Naive B cell (primary cell): ENCODE measurements around the gene CDC42EP3. TPM values are rescaled to one million over a fixed set of nuclear protein-coding genes. Genes with fewer than 3 reads are reported as not detected.

ENCODE experiments used
- ATAC-seq, 2 donors: fragments of 150-1000 bp; cut with Tn5 transposase; 2 replicates each; pipeline ENCODE4 v1.10.0; 2021; ENCODE audit warnings: low read depth in 2 of 2, mild to moderate bottlenecking in 2 of 2, moderate library complexity in 2 of 2
- DNase-seq: peaks from one replicate; pipeline ENCODE4 v3.0.0; 2022
- H3K27ac Mint-ChIP-seq, 6 donors: one replicate each; pipeline ENCODE4 v1.8.0; 2020 to 2022; ENCODE audit warnings: mild to moderate bottlenecking in 6 of 6, mixed read lengths in 6 of 6, moderate library complexity in 5 of 6, inconsistent platforms in 2 of 6
- H3K27me3 Mint-ChIP-seq, 3 donors: one replicate each; pipeline ENCODE4 v1.8.0; 2021 to 2022; ENCODE audit warnings: mixed read lengths in 3 of 3, mild to moderate bottlenecking in 1 of 3
- H3K36me3 Mint-ChIP-seq, 2 donors: one replicate each; pipeline ENCODE4 v1.8.0; 2020 to 2022; ENCODE audit warnings: mixed read lengths in 2 of 2, inconsistent platforms in 1 of 2, mild to moderate bottlenecking in 1 of 2
- H3K4me1 Mint-ChIP-seq, 3 donors: one replicate each; pipeline ENCODE4 v1.8.0; 2020 to 2022; ENCODE audit warnings: mixed read lengths in 3 of 3, inconsistent platforms in 1 of 3, mild to moderate bottlenecking in 1 of 3, moderate library complexity in 1 of 3
- H3K4me3 Mint-ChIP-seq, 8 donors: one replicate each; pipeline ENCODE4 v1.8.0; 2020 to 2022; ENCODE audit warnings: mild to moderate bottlenecking in 8 of 8, mixed read lengths in 8 of 8, moderate library complexity in 8 of 8, inconsistent platforms in 2 of 8
- H3K9me3 Mint-ChIP-seq, 7 donors: one replicate each; pipeline ENCODE4 v1.8.0; 2020 to 2022; ENCODE audit warnings: mixed read lengths in 7 of 7, mild to moderate bottlenecking in 5 of 7, inconsistent platforms in 2 of 7, moderate library complexity in 1 of 7
- polyA plus RNA-seq, 6 donors: library from polyadenylated mRNA; unstranded; fragments of 300-500 nt; fragmentation: Illumina TruSeq; gene quantifications; one replicate each; pipeline ENCODE4 v1.2.3, GENCODE V29; 2021; ENCODE audit warnings: low read depth in 6 of 6

CDC42EP3 gene
- polyA plus RNA-seq, 6 donors from 2014 or later = 4.5 to 24.5 (median 12.1) TPM

- no peak overlapping the region for H3K4me3 Mint-ChIP-seq
- peaks cover 0 to 16% (median 0%) of the 10 kb centered on the region in 3 donors for H3K27me3 Mint-ChIP-seq
- DNase-seq = no peak
- peaks cover 9 to 29% (median 20%) of the 10 kb centered on the region in 7 donors for H3K9me3 Mint-ChIP-seq
- H3K4me1 Mint-ChIP-seq = peaks cover 0 to 6% (median 4%) of the 10 kb centered on the region in 3 donors
- no peak overlapping the region for H3K27ac Mint-ChIP-seq
- ATAC-seq = no peak
- peaks cover 0 to 7% of the 10 kb centered on the region in 2 donors for H3K36me3 Mint-ChIP-seq
Observed at GRCh38 chr2:37593024-37593423, 78.4 kb downstream of the CDC42EP3 start.
